Parathyroid adenoma (tissue), 2 donors: ENCODE results near the gene NLRP1.
"Not testable (repeated sequence)": the region's sequence is repeated elsewhere in the genome, so short reads cannot be mapped to it uniquely, and the experiment has no call there.

Experiments used
- H2AFZ ChIP-seq: fragments of 300-600 bp; sonication (generic); one replicate; pipeline ENCODE4 v1.7.0; 2017; ENCODE audit warnings: antibody characterized with exemption, mild to moderate bottlenecking
- H3K27ac ChIP-seq: fragments of 300-600 bp; sonication (generic); one replicate; pipeline ENCODE4 v1.7.0; 2017
- H3K27me3 ChIP-seq: fragments of 300-600 bp; sonication (generic); one replicate; pipeline ENCODE4 v1.7.0; 2017; ENCODE audit warnings: low read length; ENCODE audit not compliant: control insufficient read depth, insufficient read depth
- H3K36me3 ChIP-seq: fragments of 300-600 bp; sonication (generic); one replicate; pipeline ENCODE4 v1.7.0; 2017; ENCODE audit warnings: low read length; ENCODE audit not compliant: control insufficient read depth, insufficient read depth
- H3K4me1 ChIP-seq: fragments of 300-600 bp; sonication (generic); one replicate; pipeline ENCODE4 v1.7.0; 2017; ENCODE audit warnings: control low read depth
- H3K4me2 ChIP-seq: fragments of 300-600 bp; sonication (generic); one replicate; pipeline ENCODE4 v1.7.0; 2017; ENCODE audit warnings: low read length
- H3K4me3 ChIP-seq: fragments of 300-600 bp; sonication (generic); one replicate; pipeline ENCODE4 v1.7.0; 2017; ENCODE audit warnings: low read depth, low read length
- H3K79me2 ChIP-seq: fragments of 300-600 bp; sonication (generic); one replicate; pipeline ENCODE4 v1.7.0; 2017; ENCODE audit warnings: control low read depth
- H3K9ac ChIP-seq: fragments of 300-600 bp; sonication (generic); one replicate; pipeline ENCODE4 v1.7.0; 2017; ENCODE audit warnings: mild to moderate bottlenecking
- H3K9me3 ChIP-seq: fragments of 300-600 bp; sonication (generic); one replicate; pipeline ENCODE4 v1.7.0; 2017; ENCODE audit warnings: low read length; ENCODE audit not compliant: control insufficient read depth
- CTCF ChIP-seq: fragments of 300-600 bp; sonication (generic); IDR thresholded peaks from one replicate; pipeline ENCODE4 v1.7.0; 2017; ENCODE audit warnings: antibody characterized with exemption, mild to moderate bottlenecking
- donor health status: primary hyperparathyroidism.

NLRP1 gene

GRCh38 chr17:5580969-5581368, 3.3 kb downstream of the NLRP1 start:
- H3K9ac ChIP-seq, result no peak overlapping the region

GRCh38 chr17:5580367-5580766, 3.9 kb downstream of the NLRP1 start:
- Histone ChIP-seq H3K4me2 (no peak overlapping the region), H3K79me2 (no peaks in the 10 kb centered on the region), H3K27ac (no peak overlapping the region), H3K9me3 (no peaks in the 10 kb centered on the region), H3K4me3 (no peak overlapping the region), H3K4me1 (no peaks in the 10 kb centered on the region), H2AFZ (no peak overlapping the region), H3K9ac (no peak overlapping the region), H3K27me3 (no peaks in the 10 kb centered on the region), H3K36me3 (no peaks in the 10 kb centered on the region)
- no peak for TF ChIP-seq CTCF

More at GRCh38 chr17:5580969-5581368, 3.3 kb downstream of the NLRP1 start:
- H2AFZ ChIP-seq, result no peak overlapping the region
- H3K4me1 ChIP-seq, result no peaks in the 10 kb centered on the region
- no peaks in the 10 kb centered on the region for H3K36me3 ChIP-seq
- no peaks in the 10 kb centered on the region for H3K79me2 ChIP-seq
- no peak overlapping the region for H3K27ac ChIP-seq
- no peak overlapping the region for H3K4me3 ChIP-seq
- TF ChIP-seq CTCF, result no peak
- H3K27me3 ChIP-seq, result no peaks in the 10 kb centered on the region
- H3K4me2 ChIP-seq, result no peak overlapping the region
- no peaks in the 10 kb centered on the region for H3K9me3 ChIP-seq

- H3K4me3 ChIP-seq, H3K9ac ChIP-seq, H3K4me1 ChIP-seq, H3K4me2 ChIP-seq, H2AFZ ChIP-seq, H3K9me3 ChIP-seq, H3K27ac ChIP-seq, H3K27me3 ChIP-seq, H3K36me3 ChIP-seq, H3K79me2 ChIP-seq: not testable (repeated sequence)
Measured at GRCh38 chr17:5578768-5579167, 5.5 kb downstream of the NLRP1 start.

GRCh38 chr17:5573017-5573416, 11.3 kb downstream of the NLRP1 start:
- not testable (repeated sequence) for H3K4me3 ChIP-seq, H2AFZ ChIP-seq, H3K27ac ChIP-seq, H3K9me3 ChIP-seq, H3K4me2 ChIP-seq, H3K4me1 ChIP-seq, H3K9ac ChIP-seq, H3K36me3 ChIP-seq, H3K27me3 ChIP-seq, H3K79me2 ChIP-seq

- Histone ChIP-seq H3K4me1 (no peaks in the 10 kb centered on the region), H3K9me3 (no peaks in the 10 kb centered on the region), H3K9ac (no peak overlapping the region), H3K36me3 (no peaks in the 10 kb centered on the region), H3K27me3 (no peaks in the 10 kb centered on the region), H3K79me2 (no peaks in the 10 kb centered on the region), H3K4me2 (no peak overlapping the region), H3K27ac (no peak overlapping the region), H3K4me3 (no peak overlapping the region), H2AFZ (no peak overlapping the region)
- no peak for TF ChIP-seq CTCF
Measured at GRCh38 chr17:5571281-5571680, 13.0 kb downstream of the NLRP1 start.

GRCh38 chr17:5565808-5566207, 18.5 kb downstream of the NLRP1 start:
- no peak overlapping the region for H2AFZ ChIP-seq

More at GRCh38 chr17:5565808-5566207, 18.5 kb downstream of the NLRP1 start:
- Histone ChIP-seq H3K36me3 (no peaks in the 10 kb centered on the region), H3K4me3 (no peak overlapping the region), H3K9ac (no peak overlapping the region), H3K9me3 (no peaks in the 10 kb centered on the region), H3K27ac (no peak overlapping the region), H3K27me3 (no peaks in the 10 kb centered on the region), H3K4me2 (no peak overlapping the region), H3K4me1 (no peaks in the 10 kb centered on the region), H3K79me2 (no peaks in the 10 kb centered on the region)
- no peak for TF ChIP-seq CTCF
